ENCODE measurements around the gene DPH5.

DNA sequence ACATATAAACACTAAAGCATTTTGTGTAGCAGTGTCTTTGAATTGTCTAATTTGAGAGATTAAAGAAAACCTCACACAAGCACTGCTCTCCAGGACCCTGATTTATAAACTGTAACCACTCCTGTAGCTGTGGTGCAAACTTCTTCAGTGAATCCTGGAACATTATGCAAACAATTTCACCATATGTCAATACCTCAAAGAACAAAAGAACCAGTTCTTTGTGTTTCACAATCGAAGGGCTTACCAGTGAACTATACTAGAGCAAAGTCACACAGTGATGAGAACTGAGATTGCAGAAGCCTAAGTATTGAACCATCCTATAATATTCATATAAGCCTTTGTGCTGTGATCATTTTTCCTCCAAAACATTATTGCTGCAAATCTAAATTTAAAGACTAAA, 21.5 kb downstream of the DPH5 start:
- TF ChIP-seq, protein P1, sequence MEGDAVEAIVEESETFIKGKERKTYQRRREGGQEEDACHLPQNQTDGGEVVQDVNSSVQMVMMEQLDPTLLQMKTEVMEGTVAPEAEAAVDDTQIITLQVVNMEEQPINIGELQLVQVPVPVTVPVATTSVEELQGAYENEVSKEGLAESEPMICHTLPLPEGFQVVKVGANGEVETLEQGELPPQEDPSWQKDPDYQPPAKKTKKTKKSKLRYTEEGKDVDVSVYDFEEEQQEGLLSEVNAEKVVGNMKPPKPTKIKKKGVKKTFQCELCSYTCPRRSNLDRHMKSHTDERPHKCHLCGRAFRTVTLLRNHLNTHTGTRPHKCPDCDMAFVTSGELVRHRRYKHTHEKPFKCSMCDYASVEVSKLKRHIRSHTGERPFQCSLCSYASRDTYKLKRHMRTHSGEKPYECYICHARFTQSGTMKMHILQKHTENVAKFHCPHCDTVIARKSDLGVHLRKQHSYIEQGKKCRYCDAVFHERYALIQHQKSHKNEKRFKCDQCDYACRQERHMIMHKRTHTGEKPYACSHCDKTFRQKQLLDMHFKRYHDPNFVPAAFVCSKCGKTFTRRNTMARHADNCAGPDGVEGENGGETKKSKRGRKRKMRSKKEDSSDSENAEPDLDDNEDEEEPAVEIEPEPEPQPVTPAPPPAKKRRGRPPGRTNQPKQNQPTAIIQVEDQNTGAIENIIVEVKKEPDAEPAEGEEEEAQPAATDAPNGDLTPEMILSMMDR (IDR thresholded peaks at IDR 0.05): no peak
- no peak for TF ChIP-seq POLR2A (IDR thresholded peaks at IDR 0.05)
